Adrenal gland (tissue), 5 donors: ENCODE measurements around the gene PLXNA4.

Experiments used
- CTCF ChIP-seq, 6 experiments: fragments of 450-650 bp in 4 of 6; fragments of 200-600 bp in 2 of 6; sonication (generic) in 1 of 6; IDR thresholded peaks; 1 replicate in 5 of 6; 2 replicates in 1 of 6; pipeline versions ENCODE4 v1.5.1 to v1.8.0; 2016 to 2021; ENCODE audit warnings: antibody characterized with exemption in 6 of 6, mild to moderate bottlenecking in 2 of 6, moderate library complexity in 1 of 6
- POLR2A ChIP-seq, 2 donors: fragments of 450-650 bp; IDR thresholded peaks; one replicate each; pipeline ENCODE4 v1.6.1; 2017; ENCODE audit warnings: antibody characterized with exemption in 2 of 2, mild to moderate bottlenecking in 2 of 2, moderate library complexity in 1 of 2
- donor health status: DM: no; HTN: no; CAD: no.

GRCh38 chr7:132511387-132511786 lies 64.9 kb downstream of the PLXNA4 start:
- TF ChIP-seq CTCF (IDR thresholded peaks at IDR 0.05) (no peak), POLR2A (IDR thresholded peaks at IDR 0.05) (no peak)
